Endometrial microvascular endothelial cells (primary cell): ENCODE measurements around the gene HRH1. TPM values are rescaled to one million over a fixed set of nuclear protein-coding genes. Genes with fewer than 3 reads are reported as not detected.

Source experiments
- in situ Hi-C: cut with HindIII; loops from 2 replicates; pipeline ENCODE4 v1.10.0; 2017; ENCODE audit warnings: low sequenced_read_pairs, low pct_unique_long_range_greater_than_20kb; ENCODE audit errors: inconsistent ontology term
- total RNA-seq: library from RNA; depleted of rRNA; stranded (reverse); fragments of >200 nt; gene quantifications from one replicate; pipeline ENCODE4 v1.2.3, GENCODE V29; 2015; ENCODE audit errors: inconsistent ontology term

HRH1 gene
- total RNA-seq, 1 donor from 2014 or later, result 25.9 TPM

- in situ Hi-C loops, result no loop called here
Observed at GRCh38 chr3:11224870-11225229, 70.6 kb downstream of the HRH1 start.

- in situ Hi-C loops, result no loop called here
Observed at GRCh38 chr3:11226042-11226370, 71.7 kb downstream of the HRH1 start.

- in situ Hi-C loops, result no loop called here
Observed at GRCh38 chr3:11228041-11228440, 73.7 kb downstream of the HRH1 start.

GRCh38 chr3:11230125-11230524, 75.8 kb downstream of the HRH1 start:
- in situ Hi-C loops, result no loop called here

GRCh38 chr3:11230832-11231231, 76.5 kb downstream of the HRH1 start:
- in situ Hi-C loops, result no loop called here

- in situ Hi-C loops, result no loop called here
Observed at GRCh38 chr3:11235385-11235784, 81.1 kb downstream of the HRH1 start.

GRCh38 chr3:11236588-11237461, 82.5 kb downstream of the HRH1 start:
- in situ Hi-C loops, result no loop called here

GRCh38 chr3:11238060-11238459, 83.8 kb downstream of the HRH1 start:
- in situ Hi-C loops, result no loop called here

- in situ Hi-C loops, result no loop called here
Observed at GRCh38 chr3:11238880-11239279, 84.6 kb downstream of the HRH1 start.

GRCh38 chr3:11239796-11240195, 85.5 kb downstream of the HRH1 start:
- in situ Hi-C loops, result no loop called here

GRCh38 chr3:11240496-11240895, 86.2 kb downstream of the HRH1 start:
- in situ Hi-C loops, result no loop called here

GRCh38 chr3:11244121-11244677, 89.9 kb downstream of the HRH1 start:
- in situ Hi-C loops, result no loop called here

- in situ Hi-C loops, result no loop called here
Observed at GRCh38 chr3:11245276-11245675, 91.0 kb downstream of the HRH1 start.

GRCh38 chr3:11245827-11246662, 91.8 kb downstream of the HRH1 start:
- in situ Hi-C loops, result no loop called here

- in situ Hi-C loops, result no loop called here
Observed at GRCh38 chr3:11246663-11246970, 92.3 kb downstream of the HRH1 start.

GRCh38 chr3:11247362-11247761, 93.1 kb downstream of the HRH1 start:
- in situ Hi-C loops, result no loop called here

- in situ Hi-C loops, result no loop called here
Observed at GRCh38 chr3:11248596-11248995, 94.3 kb downstream of the HRH1 start.

- in situ Hi-C loops, result no loop called here
Observed at GRCh38 chr3:11250902-11251806, 96.9 kb downstream of the HRH1 start.

GRCh38 chr3:11251807-11252176, 97.5 kb downstream of the HRH1 start:
- in situ Hi-C loops, result no loop called here
